Hindlimb muscle (tissue), 1 donor: ENCODE results near the gene ATP2C1. TPM values are rescaled to one million over a fixed set of nuclear protein-coding genes. Genes with fewer than 3 reads are reported as not detected.

Experiments used
- DNase-seq: peaks from one replicate; pipeline ENCODE4 v3.0.0-alpha.2; 2013
- polyA plus RNA-seq: library from polyadenylated mRNA; unstranded; fragments of 120-200 nt; gene quantifications from one replicate; pipeline ENCODE4 v1.2.1, GENCODE V29; 2013; ENCODE audit not compliant: insufficient read length

The ATP2C1 gene
- polyA plus RNA-seq, 1 donor: 58.9 TPM

- DNase-seq: no peak
Measured at GRCh38 chr3:131050001-131050400, 156.1 kb downstream of the ATP2C1 start.

- no peak for DNase-seq
Measured at GRCh38 chr3:131053043-131053859, 159.4 kb downstream of the ATP2C1 start.

Other genes starting within 250 kb of the ATP2C1 start
- 23.9 TPM for gene PIK3R4, start 147.3 kb upstream of the ATP2C1 start, polyA plus RNA-seq
- gene ASTE1, start 132.7 kb downstream of the ATP2C1 start, polyA plus RNA-seq: 5.5 TPM
- 6.2 TPM for gene NEK11, start 132.8 kb downstream of the ATP2C1 start, polyA plus RNA-seq